Neutrophil (primary cell): ENCODE data around the gene KLB.

Experiments
- H3K27ac ChIP-seq: fragments of 200-600 bp; sonication (generic); 2 replicates; pipeline ENCODE4 v1.5.1; 2016; ENCODE audit warnings: mild to moderate bottlenecking, moderate library complexity
- H3K27me3 ChIP-seq: fragments of 200-600 bp; sonication (generic); 2 replicates; pipeline ENCODE4 v1.6.0; 2016; ENCODE audit warnings: mild to moderate bottlenecking
- H3K36me3 ChIP-seq: fragments of 200-600 bp; sonication (generic); 2 replicates; pipeline ENCODE4 v1.5.1; 2017
- H3K4me1 ChIP-seq, 2 experiments: fragments of 200-600 bp in 1 of 2; sonication (generic) in 1 of 2; 1 replicate in 1 of 2; 2 replicates in 1 of 2; pipeline versions ENCODE4 v1.5.1 to v1.6.1; 2013 to 2016; ENCODE audit warnings: low read depth in 1 of 2, low read length in 1 of 2, mild to moderate bottlenecking in 1 of 2, moderate library complexity in 1 of 2; ENCODE audit not compliant: control insufficient read depth in 1 of 2, insufficient read depth in 1 of 2
- H3K4me3 ChIP-seq, 2 experiments: fragments of 200-600 bp in 1 of 2; sonication (generic) in 1 of 2; 1 replicate in 1 of 2; 2 replicates in 1 of 2; pipeline ENCODE4 v1.5.1; 2013 to 2016; ENCODE audit warnings: low read depth in 1 of 2, low read length in 1 of 2, mild to moderate bottlenecking in 1 of 2, moderate library complexity in 1 of 2
- H3K9me3 ChIP-seq: fragments of 200-600 bp; sonication (generic); 2 replicates; pipeline ENCODE4 v1.5.1; 2016
- TF ChIP-seq, protein P1 (sequence below): fragments of 200-600 bp; sonication (generic); IDR thresholded peaks from 2 replicates; pipeline ENCODE4 v1.5.1; 2016; ENCODE audit warnings: antibody characterized with exemption

KLB gene

DNA sequence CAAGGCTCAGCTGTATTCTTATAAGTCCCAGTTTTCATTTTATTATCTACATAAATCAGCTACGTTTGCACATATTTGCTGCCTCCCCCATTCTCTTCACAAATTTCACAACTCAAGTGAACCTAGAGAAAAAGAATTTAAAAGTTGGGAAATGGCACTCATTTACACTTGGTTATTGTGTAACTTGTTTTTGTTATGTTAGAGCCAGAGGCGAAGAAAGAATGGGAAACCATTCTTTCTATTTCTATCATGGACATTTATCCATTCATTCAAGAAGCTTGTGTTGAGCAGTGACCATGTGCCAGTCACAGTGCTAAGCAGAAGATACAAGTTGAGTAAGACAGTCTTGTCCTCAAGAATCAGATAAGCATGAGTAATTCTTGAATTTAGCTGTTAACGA, 65.7 kb downstream of the KLB start:
- Histone ChIP-seq H3K27ac (no peak overlapping the region), H3K9me3 (no peaks in the 10 kb centered on the region), H3K4me3 (no peak overlapping the region), H3K27me3 (no peaks in the 10 kb centered on the region), H3K4me1 (peaks cover 0 to 5% of the 10 kb centered on the region in 2 experiments), H3K36me3 (peaks cover 7% of the 10 kb centered on the region)
- TF ChIP-seq, protein P1, sequence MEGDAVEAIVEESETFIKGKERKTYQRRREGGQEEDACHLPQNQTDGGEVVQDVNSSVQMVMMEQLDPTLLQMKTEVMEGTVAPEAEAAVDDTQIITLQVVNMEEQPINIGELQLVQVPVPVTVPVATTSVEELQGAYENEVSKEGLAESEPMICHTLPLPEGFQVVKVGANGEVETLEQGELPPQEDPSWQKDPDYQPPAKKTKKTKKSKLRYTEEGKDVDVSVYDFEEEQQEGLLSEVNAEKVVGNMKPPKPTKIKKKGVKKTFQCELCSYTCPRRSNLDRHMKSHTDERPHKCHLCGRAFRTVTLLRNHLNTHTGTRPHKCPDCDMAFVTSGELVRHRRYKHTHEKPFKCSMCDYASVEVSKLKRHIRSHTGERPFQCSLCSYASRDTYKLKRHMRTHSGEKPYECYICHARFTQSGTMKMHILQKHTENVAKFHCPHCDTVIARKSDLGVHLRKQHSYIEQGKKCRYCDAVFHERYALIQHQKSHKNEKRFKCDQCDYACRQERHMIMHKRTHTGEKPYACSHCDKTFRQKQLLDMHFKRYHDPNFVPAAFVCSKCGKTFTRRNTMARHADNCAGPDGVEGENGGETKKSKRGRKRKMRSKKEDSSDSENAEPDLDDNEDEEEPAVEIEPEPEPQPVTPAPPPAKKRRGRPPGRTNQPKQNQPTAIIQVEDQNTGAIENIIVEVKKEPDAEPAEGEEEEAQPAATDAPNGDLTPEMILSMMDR = no peak

DNA sequence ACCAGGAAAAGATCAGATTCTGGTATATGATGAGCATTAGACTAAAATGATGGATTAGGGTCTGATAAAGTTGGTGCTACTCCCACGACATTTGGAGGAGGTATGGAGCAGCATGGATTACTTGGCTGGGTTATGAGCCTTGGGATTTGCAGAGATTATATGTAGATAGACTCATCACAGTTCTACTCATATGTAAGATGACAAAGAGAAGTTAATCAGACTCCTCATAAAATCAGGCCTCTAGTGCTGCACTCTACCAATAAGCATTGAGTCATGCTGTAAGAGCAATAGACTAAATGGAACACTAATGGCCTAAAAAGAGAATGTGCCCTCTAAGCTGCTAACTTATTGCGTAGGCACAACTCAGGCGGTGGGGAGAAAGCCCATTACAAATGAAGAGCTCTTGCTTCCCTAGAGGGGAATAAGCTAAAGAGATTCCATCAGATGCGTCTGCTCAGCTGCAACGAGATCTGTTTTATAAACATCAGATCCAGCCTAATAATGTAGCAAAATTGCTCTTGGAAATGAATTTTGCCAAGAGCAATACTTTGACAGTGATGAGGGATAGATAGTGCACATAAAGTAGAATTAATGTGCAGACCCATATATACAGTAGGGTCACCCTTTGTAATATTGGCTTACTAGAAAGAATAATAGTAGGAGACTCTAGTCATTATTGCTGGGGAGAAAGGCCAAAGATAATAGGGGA, 69.6 kb downstream of the KLB start:
- H3K9me3 ChIP-seq = no peaks in the 10 kb centered on the region

DNA sequence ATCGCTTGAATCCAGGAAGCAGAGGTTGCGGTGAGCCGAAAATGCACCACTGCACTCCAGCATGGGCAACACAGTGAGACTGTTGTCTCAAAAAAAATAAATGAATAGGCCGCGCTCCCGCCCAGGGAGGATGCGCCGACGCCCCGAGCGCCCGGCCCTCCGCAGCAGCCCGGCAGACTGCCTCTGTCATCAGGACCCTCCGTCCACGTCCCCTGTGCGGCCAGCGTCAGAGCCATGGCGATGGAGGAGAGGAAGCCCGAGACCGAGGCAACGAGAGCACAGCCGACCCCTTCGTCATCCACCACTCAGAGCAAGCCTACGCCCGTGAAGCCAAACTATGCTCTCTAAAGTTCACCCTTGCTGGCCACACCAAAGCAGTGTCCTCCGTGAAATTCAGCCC, 73.5 kb downstream of the KLB start:
- H3K4me1 ChIP-seq = peaks cover 23 to 29% of the 10 kb centered on the region in 2 experiments
- H3K4me3 ChIP-seq = peak overlapping the region in 1 of 2 experiments; percentile 55
- no peaks in the 10 kb centered on the region for H3K9me3 ChIP-seq
- H3K27ac ChIP-seq = peak overlapping the region; percentile 77
- H3K36me3 ChIP-seq = peaks cover 5% of the 10 kb centered on the region
- H3K27me3 ChIP-seq = no peaks in the 10 kb centered on the region
- TF ChIP-seq, protein P1 = no peak

More for the DNA sequence above, 69.6 kb downstream of the KLB start:
- TF ChIP-seq, protein P1 = no peak
- Histone ChIP-seq H3K36me3 (peaks cover 12% of the 10 kb centered on the region), H3K4me1 (peaks cover 10 to 12% of the 10 kb centered on the region in 2 experiments), H3K27me3 (no peaks in the 10 kb centered on the region), H3K27ac (no peak overlapping the region), H3K4me3 (no peak overlapping the region)

DNA sequence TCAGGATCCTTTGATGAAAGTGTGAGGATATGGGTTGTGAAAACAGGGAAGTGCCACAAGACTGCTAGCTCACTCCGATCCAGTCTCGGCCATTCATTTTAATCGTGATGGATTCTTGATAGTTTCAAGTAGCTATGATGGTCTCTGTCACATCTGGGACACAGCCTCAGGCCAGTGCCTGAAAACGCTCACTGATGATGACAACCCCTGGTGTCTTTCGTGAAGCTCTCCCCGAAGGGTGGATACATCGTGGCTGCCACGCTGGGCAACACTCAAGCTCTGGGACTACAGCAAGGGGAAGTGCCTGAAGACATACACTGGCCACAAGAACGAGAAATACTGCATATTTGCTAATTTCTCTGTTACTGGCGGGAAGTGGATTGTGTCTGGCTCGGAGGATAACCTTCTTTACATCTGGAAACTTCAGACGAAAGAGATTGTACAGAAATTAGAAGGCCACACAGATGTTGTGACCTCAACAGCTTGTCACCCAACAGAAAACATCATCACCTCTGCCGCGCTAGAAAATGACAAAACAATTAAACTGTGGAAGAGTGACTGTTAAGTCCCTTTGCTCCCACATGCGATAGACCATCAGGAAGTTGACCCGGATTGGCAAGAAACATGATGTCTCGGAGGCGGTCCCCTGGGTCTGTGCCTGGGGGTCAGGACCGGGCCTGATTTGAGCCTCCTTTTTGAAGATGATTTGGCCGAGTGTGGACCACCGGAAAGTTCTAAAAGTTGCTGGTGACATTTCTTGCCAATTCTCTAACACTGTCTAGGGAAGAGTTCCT, 74.4 kb downstream of the KLB start:
- H3K9me3 ChIP-seq = no peaks in the 10 kb centered on the region
- no peaks in the 10 kb centered on the region for H3K27me3 ChIP-seq
- H3K27ac ChIP-seq = peak overlapping the region; percentile 77
- H3K4me3 ChIP-seq = peak overlapping the region; percentile 55 to 63
- H3K36me3 ChIP-seq = peaks cover 5% of the 10 kb centered on the region
- peaks cover 32 to 38% of the 10 kb centered on the region in 2 experiments for H3K4me1 ChIP-seq
- TF ChIP-seq, protein P1 = no peak

DNA sequence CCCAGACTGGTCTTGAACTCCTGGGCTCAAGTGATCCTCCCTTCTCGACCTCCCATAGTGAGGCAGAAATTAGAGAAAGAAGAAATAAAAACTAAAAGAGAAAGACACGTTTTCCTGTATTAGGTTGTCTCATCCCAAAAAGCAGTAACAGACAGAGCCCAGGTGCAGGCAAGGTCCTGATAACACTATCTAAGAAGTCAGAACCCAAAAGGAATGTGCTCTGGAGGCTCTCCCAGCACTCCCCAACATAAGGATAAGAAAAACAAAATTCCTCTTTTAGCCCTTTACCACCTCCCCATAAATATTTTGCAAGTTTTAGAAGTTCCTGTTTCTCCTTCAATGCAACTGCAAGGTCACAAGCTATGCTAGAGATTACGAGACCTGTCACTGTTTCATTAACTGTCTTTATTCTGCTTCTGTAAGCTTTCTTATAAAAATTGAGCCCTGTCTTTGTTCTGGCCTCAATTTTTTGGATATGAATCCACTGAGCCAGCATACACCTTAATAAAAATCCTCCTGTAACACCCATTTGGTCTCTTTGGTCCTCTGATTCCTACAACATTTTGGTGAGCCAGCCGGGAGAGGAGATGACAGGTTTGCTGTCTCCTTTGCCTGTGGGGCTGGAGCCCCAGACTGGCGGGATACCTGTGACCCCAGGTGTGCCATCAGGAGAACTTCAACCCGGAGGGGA, 78.0 kb downstream of the KLB start:
- Histone ChIP-seq H3K36me3 (no peaks in the 10 kb centered on the region), H3K9me3 (no peaks in the 10 kb centered on the region), H3K27ac (peak overlapping the region; percentile 78), H3K4me1 (peaks cover 39 to 44% of the 10 kb centered on the region in 2 experiments), H3K4me3 (peak overlapping the region in 1 of 2 experiments; percentile 23), H3K27me3 (no peaks in the 10 kb centered on the region)
- TF ChIP-seq, protein P1 = no peak
